H1 (cell line): ENCODE measurements around the gene OSTN.

ENCODE experiments used
- EP300 ChIP-seq, 2 experiments: IDR thresholded peaks; 1 replicate in 1 of 2; 2 replicates in 1 of 2; pipeline ENCODE4 v1.6.1; 2011 to 2012; ENCODE audit warnings: low read depth in 2 of 2, low read length in 2 of 2, mild to moderate bottlenecking in 2 of 2, borderline replicate concordance in 1 of 2, inconsistent platforms in 1 of 2, moderate library complexity in 1 of 2
- HDAC2 ChIP-seq, 2 experiments: fragments of 300-600 bp in 1 of 2; sonication (generic) in 1 of 2; IDR thresholded peaks; 2 replicates each; pipeline ENCODE4 v1.6.1; 2011 to 2012; ENCODE audit warnings: low read depth in 2 of 2, low read length in 2 of 2, mild to moderate bottlenecking in 2 of 2, moderate library complexity in 2 of 2, borderline replicate concordance in 1 of 2, inconsistent platforms in 1 of 2
- PHF8 ChIP-seq: fragments of 200-600 bp; sonication (generic); conservative IDR thresholded peaks from 2 replicates; pipeline ENCODE4 v1.7.1; 2012; ENCODE audit warnings: low read depth, mild to moderate bottlenecking, inconsistent platforms, low read length, moderate library complexity
- POLR2A ChIP-seq, 2 experiments: IDR thresholded peaks; 1 replicate in 1 of 2; 2 replicates in 1 of 2; pipeline ENCODE4 v1.6.1; 2011; ENCODE audit warnings: low read depth in 2 of 2, low read length in 2 of 2, mild to moderate bottlenecking in 2 of 2; ENCODE audit errors: control extremely low read depth in 1 of 2
- POLR2AphosphoS5 ChIP-seq: IDR thresholded peaks from 2 replicates; pipeline ENCODE4 v1.6.1; 2011; ENCODE audit warnings: low read depth, low read length
- RBBP5 ChIP-seq: IDR thresholded peaks from 2 replicates; pipeline ENCODE4 v1.7.1; 2012; ENCODE audit warnings: low read depth, mild to moderate bottlenecking, inconsistent platforms, low read length, moderate library complexity, borderline replicate concordance
- TBP ChIP-seq: IDR thresholded peaks from 2 replicates; pipeline ENCODE4 v1.6.1; 2011; ENCODE audit warnings: low read depth, low read length, improper control_type of control experiment
- YY1 ChIP-seq: IDR thresholded peaks from 2 replicates; pipeline ENCODE4 v1.6.1; 2011; ENCODE audit warnings: low read depth, mild to moderate bottlenecking, low read length
- TF ChIP-seq, protein P1 (sequence below), 3 experiments: IDR thresholded peaks; 1 replicate in 2 of 3; 2 replicates in 1 of 3; pipeline versions ENCODE4 v1.5.1 to v1.6.1; 2011; ENCODE audit warnings: low read length in 3 of 3, mild to moderate bottlenecking in 3 of 3, inconsistent platforms in 2 of 3, low read depth in 1 of 3, moderate library complexity in 1 of 3; ENCODE audit not compliant: insufficient read depth in 1 of 3; ENCODE audit errors: control extremely low read depth in 1 of 3
- TF ChIP-seq, protein P2 (sequence below): IDR thresholded peaks from 2 replicates; pipeline ENCODE4 v1.6.1; 2012; ENCODE audit warnings: low read length, inconsistent platforms

DNA sequence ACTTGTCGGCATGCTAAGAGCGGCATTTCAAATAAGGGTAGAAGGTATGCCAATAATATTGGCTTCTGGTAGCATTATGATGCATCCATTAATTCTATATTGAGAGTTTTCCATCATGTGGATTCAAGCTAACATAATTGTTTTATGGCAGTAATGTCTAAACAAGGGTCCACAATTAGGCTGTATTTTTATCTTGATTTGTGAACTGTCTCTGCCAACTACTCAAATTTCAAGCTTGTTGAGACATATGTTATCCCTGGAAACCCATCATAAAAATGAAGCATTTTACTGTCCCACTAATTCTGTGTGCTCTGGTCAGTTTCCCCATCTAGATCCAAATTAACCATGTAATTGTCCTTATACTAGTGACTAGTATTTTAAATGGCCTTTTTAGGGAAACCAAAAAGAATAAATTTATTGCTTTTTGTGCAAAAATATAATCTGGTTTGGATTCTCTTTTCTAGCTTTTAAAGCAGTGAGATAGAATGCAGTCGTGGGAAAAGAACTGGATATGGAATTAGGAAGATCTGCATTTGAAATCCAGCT, 1.2 kb upstream of the OSTN start:
- TF ChIP-seq YY1 (no peak), POLR2A (IDR thresholded peaks at IDR 0.05; ENCODE audit: control extremely low read depth in 1 of 2, low read depth in 2 of 2, low read length in 2 of 2) (no peak), POLR2AphosphoS5 (no peak), PHF8 (no peak), HDAC2 (IDR thresholded peaks at IDR 0.05; ENCODE audit: borderline replicate concordance in 1 of 2, low read depth in 2 of 2, low read length in 2 of 2) (no peak), EP300 (IDR thresholded peaks at IDR 0.05; ENCODE audit: borderline replicate concordance in 1 of 2, low read depth in 2 of 2, low read length in 2 of 2) (no peak), TBP (no peak), RBBP5 (no peak)
- TF ChIP-seq, protein P1, sequence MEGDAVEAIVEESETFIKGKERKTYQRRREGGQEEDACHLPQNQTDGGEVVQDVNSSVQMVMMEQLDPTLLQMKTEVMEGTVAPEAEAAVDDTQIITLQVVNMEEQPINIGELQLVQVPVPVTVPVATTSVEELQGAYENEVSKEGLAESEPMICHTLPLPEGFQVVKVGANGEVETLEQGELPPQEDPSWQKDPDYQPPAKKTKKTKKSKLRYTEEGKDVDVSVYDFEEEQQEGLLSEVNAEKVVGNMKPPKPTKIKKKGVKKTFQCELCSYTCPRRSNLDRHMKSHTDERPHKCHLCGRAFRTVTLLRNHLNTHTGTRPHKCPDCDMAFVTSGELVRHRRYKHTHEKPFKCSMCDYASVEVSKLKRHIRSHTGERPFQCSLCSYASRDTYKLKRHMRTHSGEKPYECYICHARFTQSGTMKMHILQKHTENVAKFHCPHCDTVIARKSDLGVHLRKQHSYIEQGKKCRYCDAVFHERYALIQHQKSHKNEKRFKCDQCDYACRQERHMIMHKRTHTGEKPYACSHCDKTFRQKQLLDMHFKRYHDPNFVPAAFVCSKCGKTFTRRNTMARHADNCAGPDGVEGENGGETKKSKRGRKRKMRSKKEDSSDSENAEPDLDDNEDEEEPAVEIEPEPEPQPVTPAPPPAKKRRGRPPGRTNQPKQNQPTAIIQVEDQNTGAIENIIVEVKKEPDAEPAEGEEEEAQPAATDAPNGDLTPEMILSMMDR (IDR thresholded peaks at IDR 0.05; ENCODE audit: control extremely low read depth in 1 of 3, insufficient read depth in 1 of 3, low read depth in 1 of 3, low read length in 3 of 3) = no peak
- TF ChIP-seq, protein P2, sequence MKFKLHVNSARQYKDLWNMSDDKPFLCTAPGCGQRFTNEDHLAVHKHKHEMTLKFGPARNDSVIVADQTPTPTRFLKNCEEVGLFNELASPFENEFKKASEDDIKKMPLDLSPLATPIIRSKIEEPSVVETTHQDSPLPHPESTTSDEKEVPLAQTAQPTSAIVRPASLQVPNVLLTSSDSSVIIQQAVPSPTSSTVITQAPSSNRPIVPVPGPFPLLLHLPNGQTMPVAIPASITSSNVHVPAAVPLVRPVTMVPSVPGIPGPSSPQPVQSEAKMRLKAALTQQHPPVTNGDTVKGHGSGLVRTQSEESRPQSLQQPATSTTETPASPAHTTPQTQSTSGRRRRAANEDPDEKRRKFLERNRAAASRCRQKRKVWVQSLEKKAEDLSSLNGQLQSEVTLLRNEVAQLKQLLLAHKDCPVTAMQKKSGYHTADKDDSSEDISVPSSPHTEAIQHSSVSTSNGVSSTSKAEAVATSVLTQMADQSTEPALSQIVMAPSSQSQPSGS = no peak
